SU-DHL-6 (cell line): ENCODE data around the gene RNF166.

Experiments used
- CTCF ChIP-seq: fragments of 200-600 bp; sonication (generic); IDR thresholded peaks from one replicate; pipeline ENCODE4 v1.5.1; 2017; ENCODE audit warnings: antibody characterized with exemption, mild to moderate bottlenecking, low read length, moderate library complexity; ENCODE audit not compliant: insufficient read depth, poor library complexity, severe bottlenecking
- EZH2phosphoT487 ChIP-seq: fragments of 200-600 bp; sonication (generic), shearing (Covaris generic); conservative IDR thresholded peaks from 2 replicates; pipeline ENCODE4 v1.6.1; 2018; ENCODE audit warnings: mild to moderate bottlenecking, antibody characterized with exemption, low read length, moderate library complexity, mixed read lengths

DNA sequence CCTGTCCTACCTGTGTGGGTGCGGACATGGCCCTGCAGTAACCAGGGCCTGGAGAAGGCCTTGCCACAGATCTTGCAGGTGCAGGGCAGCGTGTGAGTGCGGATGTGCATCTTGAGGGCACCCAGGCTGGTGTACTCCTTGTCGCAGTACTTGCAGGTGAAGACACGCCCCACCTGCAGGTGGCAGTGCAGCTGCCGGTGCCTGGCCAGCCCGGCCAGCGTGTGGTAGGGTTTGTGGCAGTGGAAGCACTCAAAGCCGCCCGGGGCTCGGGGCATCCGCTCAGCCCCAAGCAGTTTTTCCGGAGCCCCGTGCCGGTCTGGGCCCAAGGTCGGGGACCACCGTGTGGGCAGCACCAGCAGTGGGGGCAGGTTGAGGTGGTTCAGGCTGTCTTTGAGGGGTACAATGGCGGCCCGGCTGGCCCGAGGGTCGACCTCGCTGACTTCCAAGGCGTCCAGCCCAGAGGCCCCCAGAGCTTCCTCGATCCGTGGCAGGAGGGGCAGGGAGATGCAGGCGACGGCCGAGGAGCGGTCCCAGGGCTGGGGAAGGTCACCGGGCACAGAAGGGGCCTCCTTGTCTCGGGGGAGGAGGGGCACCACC is 25.0 kb downstream of the RNF166 start:
- TF ChIP-seq CTCF (peak; percentile 63), EZH2phosphoT487 (no peak)
